CD4-positive, alpha-beta T cell (primary cell): Measurements from ENCODE around the gene TC2N. TPM values are rescaled to one million over a fixed set of nuclear protein-coding genes. Genes with fewer than 3 reads are reported as not detected.

ENCODE experiments used
- ATAC-seq: fragments of 200-7000 bp; cut with Tn5 transposase; one replicate; pipeline ENCODE4 v1.10.0; 2022; ENCODE audit warnings: mild to moderate bottlenecking; ENCODE audit not compliant: poor library complexity
- CTCF ChIA-PET: fragments of 350-600 bp; sonication (Branson Sonifier 250); formaldehyde crosslinking; loops from one replicate; lab custom pipeline; 2021; ENCODE audit warnings: antibody characterized with exemption, inconsistent platforms; lab: Charles Lee
- POLR2A ChIA-PET: fragments of 350-600 bp; sonication (Branson Sonifier 250); formaldehyde crosslinking; loops from one replicate; lab custom pipeline; 2021; ENCODE audit warnings: antibody characterized with exemption, inconsistent platforms; lab: Charles Lee
- DNase-seq, 14 experiments: peaks; one replicate each; pipeline ENCODE4 v3.0.0-alpha.2; 2013 to 2020; ENCODE audit warnings: mixed read lengths in 2 of 14
- H3K27ac ChIP-seq, 2 donors: one replicate each; pipeline versions ENCODE4 v1.5.1 to v1.7.0; 2013; ENCODE audit warnings: low read length in 2 of 2, low read depth in 1 of 2, mild to moderate bottlenecking in 1 of 2
- H3K27me3 ChIP-seq, 2 experiments: 1 replicate in 1 of 2; 2 replicates in 1 of 2; pipeline versions ENCODE4 v1.6.1 to v1.7.0; 2013; ENCODE audit warnings: low read length in 2 of 2, control low read depth in 1 of 2, mild to moderate bottlenecking in 1 of 2, moderate library complexity in 1 of 2; ENCODE audit not compliant: insufficient read depth in 2 of 2, control insufficient read depth in 1 of 2
- H3K36me3 ChIP-seq: one replicate; pipeline ENCODE4 v1.6.1; 2013; ENCODE audit warnings: low read length, control low read depth; ENCODE audit not compliant: insufficient read depth
- H3K4me1 ChIP-seq: one replicate; pipeline ENCODE4 v1.6.1; 2013; ENCODE audit warnings: low read length, control low read depth; ENCODE audit not compliant: insufficient read depth
- H3K4me3 ChIP-seq: one replicate; pipeline ENCODE4 v1.5.1; 2013; ENCODE audit warnings: mild to moderate bottlenecking, low read length, moderate library complexity
- H3K9me3 ChIP-seq, 2 experiments: 1 replicate in 1 of 2; 2 replicates in 1 of 2; pipeline versions ENCODE4 v1.6.1 to v1.7.0; 2013; ENCODE audit warnings: low read length in 2 of 2, mild to moderate bottlenecking in 2 of 2, control low read depth in 1 of 2, moderate library complexity in 1 of 2; ENCODE audit not compliant: control insufficient read depth in 1 of 2, insufficient read depth in 1 of 2
- H3K27ac Mint-ChIP-seq: one replicate; pipeline ENCODE4 v1.8.0; 2020; ENCODE audit warnings: mixed read lengths
- H3K27me3 Mint-ChIP-seq: one replicate; pipeline ENCODE4 v1.8.0; 2021; ENCODE audit warnings: mixed read lengths
- H3K36me3 Mint-ChIP-seq: one replicate; pipeline ENCODE4 v1.8.0; 2021; ENCODE audit warnings: low read depth, mixed read lengths
- H3K4me1 Mint-ChIP-seq: one replicate; pipeline ENCODE4 v1.8.0; 2021; ENCODE audit warnings: low read depth, mixed read lengths
- H3K4me3 Mint-ChIP-seq: one replicate; pipeline ENCODE4 v1.8.0; 2020; ENCODE audit warnings: mild to moderate bottlenecking, mixed read lengths
- H3K9me3 Mint-ChIP-seq: one replicate; pipeline ENCODE4 v1.8.0; 2020; ENCODE audit warnings: mixed read lengths
- intact Hi-C, 2 experiments: fragments of 100-400 bp; cut with DNase I in 1 of 2; cut with micrococcal nuclease in 1 of 2; formaldehyde crosslinking; loops; one replicate each; pipeline versions ENCODE4 v1.15.1 to v1.9.0; 2023 to 2025; cut with DNase I, micrococcal nuclease
- total RNA-seq, 174 experiments: library from RNA in 2 of 174; stranded (reverse) in 2 of 174; gene quantifications; one replicate each; pipeline ENCODE4 v1.2.3 and lab custom pipeline; 2021 to 2026
- TF ChIP-seq, protein P1 (sequence below): fragments of 200-600 bp; IDR thresholded peaks from one replicate; pipeline ENCODE4 v1.8.0; 2022; ENCODE audit warnings: antibody characterized with exemption, mild to moderate bottlenecking

TC2N gene
- total RNA-seq, 2 experiments from 2014 or later, result 129 to 138 TPM

DNA sequence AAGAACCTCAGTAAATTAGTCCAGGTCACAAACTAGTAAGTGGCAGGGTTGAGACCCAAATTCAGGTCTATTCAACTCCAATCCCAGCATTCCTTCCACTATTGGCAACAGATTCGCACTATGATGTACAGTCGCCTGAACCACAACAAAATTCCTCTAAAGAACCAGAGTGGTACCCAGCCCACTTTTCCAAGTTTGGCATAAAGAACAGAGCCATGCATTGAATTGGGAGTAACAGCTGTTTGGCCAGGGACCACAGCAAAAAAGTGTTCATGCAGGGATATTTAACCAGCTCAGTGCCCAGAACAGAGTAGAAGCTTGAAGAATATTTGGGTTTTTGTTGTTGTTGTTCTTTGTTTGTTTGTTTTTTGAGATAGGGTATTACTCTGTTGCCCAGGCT lies 9.7 kb downstream of the TC2N start:
- Mint-ChIP-seq H3K4me1 (peaks cover 96% of the 10 kb centered on the region), H3K9me3 (no peaks in the 10 kb centered on the region), H3K27me3 (no peaks in the 10 kb centered on the region), H3K4me3 (no peak overlapping the region), H3K27ac (peak overlapping the region; percentile 95), H3K36me3 (peaks cover 86% of the 10 kb centered on the region)
- H3K4me3 ChIP-seq, result no peak overlapping the region
- no peak overlapping the region for H3K27ac ChIP-seq
- no peaks in the 10 kb centered on the region for H3K9me3 ChIP-seq
- CTCF ChIA-PET, result interaction anchor here (0.7 to 1.5 kb wide), 2 partner anchors 10 to 36 kb away, joined by 3 to 4 read pairs; partner anchors contain the start of gene TC2N
- peaks cover 86% of the 10 kb centered on the region for H3K36me3 ChIP-seq
- POLR2A ChIA-PET, result interaction anchor here (0.7 to 6.7 kb wide), 4 partner anchors 10 to 22 kb away, joined by 3 to 50 read pairs (median 10); partner anchors contain the start of gene TC2N
- DNase-seq (no peak), ATAC-seq (no peak)
- H3K4me1 ChIP-seq, result peaks cover 83% of the 10 kb centered on the region
- H3K27me3 ChIP-seq, result no peaks in the 10 kb centered on the region
- TF ChIP-seq, protein P1, sequence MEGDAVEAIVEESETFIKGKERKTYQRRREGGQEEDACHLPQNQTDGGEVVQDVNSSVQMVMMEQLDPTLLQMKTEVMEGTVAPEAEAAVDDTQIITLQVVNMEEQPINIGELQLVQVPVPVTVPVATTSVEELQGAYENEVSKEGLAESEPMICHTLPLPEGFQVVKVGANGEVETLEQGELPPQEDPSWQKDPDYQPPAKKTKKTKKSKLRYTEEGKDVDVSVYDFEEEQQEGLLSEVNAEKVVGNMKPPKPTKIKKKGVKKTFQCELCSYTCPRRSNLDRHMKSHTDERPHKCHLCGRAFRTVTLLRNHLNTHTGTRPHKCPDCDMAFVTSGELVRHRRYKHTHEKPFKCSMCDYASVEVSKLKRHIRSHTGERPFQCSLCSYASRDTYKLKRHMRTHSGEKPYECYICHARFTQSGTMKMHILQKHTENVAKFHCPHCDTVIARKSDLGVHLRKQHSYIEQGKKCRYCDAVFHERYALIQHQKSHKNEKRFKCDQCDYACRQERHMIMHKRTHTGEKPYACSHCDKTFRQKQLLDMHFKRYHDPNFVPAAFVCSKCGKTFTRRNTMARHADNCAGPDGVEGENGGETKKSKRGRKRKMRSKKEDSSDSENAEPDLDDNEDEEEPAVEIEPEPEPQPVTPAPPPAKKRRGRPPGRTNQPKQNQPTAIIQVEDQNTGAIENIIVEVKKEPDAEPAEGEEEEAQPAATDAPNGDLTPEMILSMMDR, result no peak
- intact Hi-C loops, result no loop called here

DNA sequence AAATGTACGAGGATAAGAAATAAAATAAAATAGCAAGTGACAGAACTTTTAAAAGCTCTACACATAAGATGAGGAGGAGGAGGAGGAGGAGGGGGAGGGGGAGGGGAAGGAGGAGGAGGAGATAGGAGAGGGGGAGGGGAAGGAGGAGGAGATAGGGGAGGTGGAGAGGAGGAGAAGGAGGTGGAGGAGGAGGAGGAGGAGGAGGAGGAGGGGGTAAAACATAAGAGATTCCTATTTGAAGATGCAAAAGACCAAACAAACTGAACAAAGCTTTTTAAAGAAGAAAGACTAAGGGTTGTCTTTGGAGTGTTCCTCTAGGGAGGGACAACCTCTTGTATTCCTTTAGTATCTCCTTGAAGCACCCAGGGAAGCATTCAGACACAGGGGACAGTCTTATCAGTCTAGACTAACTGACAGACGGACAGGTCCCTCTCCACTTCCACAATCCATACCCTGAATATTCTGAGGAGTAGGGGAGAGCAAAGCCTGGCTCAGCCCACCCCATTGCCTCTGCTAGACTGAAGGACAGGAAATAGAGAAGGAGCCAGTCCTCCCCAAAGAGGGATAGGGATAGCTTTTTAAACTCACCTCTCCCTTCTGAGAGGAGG lies 12.9 kb downstream of the TC2N start:
- ChIA-PET CTCF (interaction anchor here (0.9 to 1.0 kb wide), 2 partner anchors 9 to 57 kb away, joined by 3 read pairs; no protein-coding TSS in a partner anchor), POLR2A (interaction anchor here (0.8 to 6.7 kb wide), 6 partner anchors 10 to 57 kb away, joined by 3 to 50 read pairs (median 5); partner anchors contain the start of gene TC2N)
- no peak for DNase-seq
- H3K9me3 Mint-ChIP-seq, result no peaks in the 10 kb centered on the region
- peak overlapping the region; percentile 95 for H3K27ac Mint-ChIP-seq
- ATAC-seq, result no peak
- intact Hi-C loops, result no loop called here
- no peaks in the 10 kb centered on the region for H3K9me3 ChIP-seq
- peak overlapping the region; percentile 59 for H3K4me3 Mint-ChIP-seq
- H3K27me3 ChIP-seq, result no peaks in the 10 kb centered on the region
- H3K36me3 Mint-ChIP-seq, result peaks cover 94% of the 10 kb centered on the region
- peaks cover 87% of the 10 kb centered on the region for H3K36me3 ChIP-seq
- H3K4me1 Mint-ChIP-seq, result peaks cover 93% of the 10 kb centered on the region
- H3K27ac ChIP-seq, result no peak overlapping the region
- H3K4me3 ChIP-seq, result no peak overlapping the region
- H3K27me3 Mint-ChIP-seq, result no peaks in the 10 kb centered on the region
- H3K4me1 ChIP-seq, result peaks cover 62% of the 10 kb centered on the region
- TF ChIP-seq, protein P1, result no peak

DNA sequence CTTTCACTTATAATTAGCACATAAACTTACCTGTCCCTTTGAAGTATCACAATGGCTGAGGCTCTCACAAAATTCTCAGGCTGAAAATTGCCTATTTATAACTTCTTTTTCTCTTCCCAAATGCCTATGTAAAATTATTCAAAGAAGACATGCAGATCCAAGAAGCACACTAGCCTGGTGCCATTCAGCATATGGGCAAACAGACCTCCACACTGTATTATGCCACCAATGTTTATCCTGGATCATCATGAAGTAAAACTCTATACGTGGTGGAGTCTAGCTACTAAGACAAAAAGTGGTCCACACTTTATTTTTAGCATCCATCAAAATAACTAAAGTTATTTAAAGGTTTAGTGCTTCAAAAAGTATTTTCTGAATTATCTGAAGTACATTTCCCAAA lies 15.8 kb downstream of the TC2N start:
- Histone ChIP-seq H3K9me3 (no peaks in the 10 kb centered on the region), H3K27me3 (no peaks in the 10 kb centered on the region), H3K36me3 (peaks cover 84% of the 10 kb centered on the region), H3K27ac (no peak overlapping the region), H3K4me3 (no peak overlapping the region), H3K4me1 (peaks cover 36% of the 10 kb centered on the region)
- intact Hi-C loops, result no loop called here
- TF ChIP-seq, protein P1, result no peak
- no peaks in the 10 kb centered on the region for H3K9me3 Mint-ChIP-seq
- H3K4me3 Mint-ChIP-seq, result no peak overlapping the region
- H3K27ac Mint-ChIP-seq, result peak overlapping the region; percentile 86
- ATAC-seq, result no peak
- DNase-seq, result no peak
- ChIA-PET CTCF (interaction anchor here (1.4 to 1.6 kb wide), 2 partner anchors 20 to 60 kb away, joined by 3 to 5 read pairs; no protein-coding TSS in a partner anchor), POLR2A (interaction anchor here (1.0 to 1.5 kb wide), 3 partner anchors 10 to 60 kb away, joined by 3 read pairs; partner anchors contain the start of gene TC2N)
- peaks cover 86% of the 10 kb centered on the region for H3K4me1 Mint-ChIP-seq
- H3K36me3 Mint-ChIP-seq, result peaks cover 91% of the 10 kb centered on the region
- no peaks in the 10 kb centered on the region for H3K27me3 Mint-ChIP-seq
